Right lobe of liver (tissue), 6 donors: Measurements from ENCODE around the gene GRID1. TPM values are rescaled to one million over a fixed set of nuclear protein-coding genes. Genes with fewer than 3 reads are reported as not detected.

ENCODE experiments used
- ATAC-seq, 4 donors: fragments of 200-7000 bp; cut with Tn5 transposase; one replicate each; pipeline ENCODE4 v1.9.1; 2020; ENCODE audit warnings: mild to moderate bottlenecking in 4 of 4, moderate library complexity in 4 of 4
- DNase-seq, 3 donors: peaks; one replicate each; pipeline ENCODE4 v3.0.0-alpha.2; 2020
- H3K27ac ChIP-seq, 3 donors: fragments of 200-600 bp; one replicate each; pipeline ENCODE4 v1.8.0; 2022
- H3K27me3 ChIP-seq, 2 donors: fragments of 200-600 bp; one replicate each; pipeline ENCODE4 v1.8.0; 2022
- H3K36me3 ChIP-seq, 4 donors: fragments of 200-600 bp; sonication (generic) in 1 of 4; one replicate each; pipeline versions ENCODE4 v1.5.1 to v1.8.0; 2017 to 2022; ENCODE audit warnings: control low read depth in 1 of 4
- H3K4me1 ChIP-seq, 4 donors: fragments of 200-600 bp; sonication (generic) in 1 of 4; one replicate each; pipeline versions ENCODE4 v1.5.1 to v1.8.0; 2017 to 2022; ENCODE audit warnings: control low read depth in 1 of 4
- H3K4me3 ChIP-seq, 3 donors: fragments of 200-600 bp; one replicate each; pipeline ENCODE4 v1.8.0; 2022
- H3K9me3 ChIP-seq, 4 donors: fragments of 200-600 bp; sonication (generic) in 1 of 4; one replicate each; pipeline versions ENCODE4 v1.5.1 to v1.8.0; 2017 to 2022; ENCODE audit warnings: control low read depth in 1 of 4
- POLR2A ChIP-seq: fragments of 450-650 bp; IDR thresholded peaks from one replicate; pipeline ENCODE4 v1.6.1; 2017; ENCODE audit warnings: antibody characterized with exemption, mild to moderate bottlenecking
- WGBS: methylation state at CpG from one replicate; pipeline ENCODE4 v1.1.6; 2018; ENCODE audit warnings: low coverage, low lambda C conversion rate; ENCODE audit not compliant: insufficient coverage; ENCODE audit errors: missing lambda C conversion rate; 5-methylcytosine and 5-hydroxymethylcytosine counted together
- intact Hi-C, 2 donors: fragments of 100-400 bp; cut with DNase I; formaldehyde crosslinking; loops; one replicate each; pipeline versions ENCODE4 v1.11.2 to v1.14.1; 2022
- total RNA-seq, 6 experiments: library from RNA; depleted of rRNA in 2 of 6; stranded (reverse); fragments of >200 nt in 2 of 6; fragmentation: NEBNext Ultra II Directional in 3 of 6; extraction: Animal tissue kit (Norgen Biotek cat#: 25700) in 3 of 6; gene quantifications; one replicate each; pipeline versions ENCODE4 v1.1.0 to v1.2.4, GENCODE V29; 2016 to 2023
- TF ChIP-seq, protein P1 (sequence below), 4 donors: fragments of 200-600 bp in 3 of 4; fragments of 450-650 bp in 1 of 4; IDR thresholded peaks; one replicate each; pipeline versions ENCODE4 v1.5.1 to v1.8.0; 2016 to 2022; ENCODE audit warnings: antibody characterized with exemption in 4 of 4, mild to moderate bottlenecking in 2 of 4
- donor health status: DM: no; HTN: yes; CAD: no.
- donor health status: DM: no; HTN: no; CAD: no.
- donor health status: DM: no; HTN: no; CAD: no.
- donor health status: DM: no; HTN: yes; CAD: no.
- donor health status: DM: no; HTN: yes; CAD: no.

The GRID1 gene
- total RNA-seq, 6 experiments from 2014 or later: 0.05 to 1.9 (median 0.81) TPM

DNA sequence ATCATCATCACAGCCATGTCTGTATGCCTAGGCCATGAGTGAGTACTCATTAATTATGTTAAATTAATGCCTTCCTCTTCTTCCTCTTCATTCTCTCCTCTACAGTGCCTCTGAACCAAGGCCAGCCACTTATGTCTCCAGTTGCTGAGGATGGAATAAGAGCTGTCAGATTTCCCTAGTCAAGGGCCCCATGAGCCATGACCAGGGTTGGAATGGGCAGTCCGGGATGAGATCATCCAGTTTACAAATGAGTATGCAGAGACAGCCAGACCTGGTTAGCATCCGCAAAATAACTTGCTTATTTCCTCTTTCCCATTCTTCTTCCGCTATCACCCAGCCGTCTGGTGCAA, 342.7 kb downstream of the GRID1 start:
- 59% methylated on average over 4 of the region's 4 CpGs for WGBS
- Histone ChIP-seq H3K9me3 (no peaks in the 10 kb centered on the region), H3K4me1 (no peaks in the 10 kb centered on the region), H3K36me3 (no peaks in the 10 kb centered on the region), H3K4me3 (no peak overlapping the region), H3K27ac (no peak overlapping the region), H3K27me3 (no peaks in the 10 kb centered on the region)
- DNase-seq (no peak), ATAC-seq (no peak)
- intact Hi-C loops: no loop called here
- TF ChIP-seq, protein P1, sequence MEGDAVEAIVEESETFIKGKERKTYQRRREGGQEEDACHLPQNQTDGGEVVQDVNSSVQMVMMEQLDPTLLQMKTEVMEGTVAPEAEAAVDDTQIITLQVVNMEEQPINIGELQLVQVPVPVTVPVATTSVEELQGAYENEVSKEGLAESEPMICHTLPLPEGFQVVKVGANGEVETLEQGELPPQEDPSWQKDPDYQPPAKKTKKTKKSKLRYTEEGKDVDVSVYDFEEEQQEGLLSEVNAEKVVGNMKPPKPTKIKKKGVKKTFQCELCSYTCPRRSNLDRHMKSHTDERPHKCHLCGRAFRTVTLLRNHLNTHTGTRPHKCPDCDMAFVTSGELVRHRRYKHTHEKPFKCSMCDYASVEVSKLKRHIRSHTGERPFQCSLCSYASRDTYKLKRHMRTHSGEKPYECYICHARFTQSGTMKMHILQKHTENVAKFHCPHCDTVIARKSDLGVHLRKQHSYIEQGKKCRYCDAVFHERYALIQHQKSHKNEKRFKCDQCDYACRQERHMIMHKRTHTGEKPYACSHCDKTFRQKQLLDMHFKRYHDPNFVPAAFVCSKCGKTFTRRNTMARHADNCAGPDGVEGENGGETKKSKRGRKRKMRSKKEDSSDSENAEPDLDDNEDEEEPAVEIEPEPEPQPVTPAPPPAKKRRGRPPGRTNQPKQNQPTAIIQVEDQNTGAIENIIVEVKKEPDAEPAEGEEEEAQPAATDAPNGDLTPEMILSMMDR (IDR thresholded peaks at IDR 0.05): no peak
- no peak for TF ChIP-seq POLR2A

DNA sequence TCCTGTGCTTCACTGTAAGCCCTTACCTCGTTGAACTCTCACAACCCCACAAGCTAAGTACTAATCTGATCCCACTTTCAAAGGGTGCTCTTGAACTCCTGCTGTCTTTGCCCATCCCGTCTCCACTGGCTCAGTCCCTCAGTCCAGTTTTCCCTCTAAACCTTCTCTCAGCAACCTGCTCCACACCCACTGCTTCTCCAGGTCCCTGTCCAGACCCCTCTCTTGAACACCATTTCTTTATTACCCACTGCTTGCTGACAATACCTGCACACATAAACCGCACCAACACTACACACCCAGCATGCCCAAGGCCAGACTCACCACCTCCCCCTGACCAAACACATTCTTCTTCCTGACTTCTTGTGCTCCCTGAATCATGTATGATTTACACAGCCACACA, 343.3 kb downstream of the GRID1 start:
- no peak for TF ChIP-seq POLR2A
- TF ChIP-seq, protein P1 (IDR thresholded peaks at IDR 0.05): no peak
- intact Hi-C loops: no loop called here
- Histone ChIP-seq H3K27me3 (no peaks in the 10 kb centered on the region), H3K36me3 (no peaks in the 10 kb centered on the region), H3K27ac (no peak overlapping the region), H3K4me1 (no peaks in the 10 kb centered on the region), H3K4me3 (no peak overlapping the region), H3K9me3 (no peaks in the 10 kb centered on the region)
- no peak for DNase-seq
- 93% methylated on average over 3 of the region's 3 CpGs for WGBS
- no peak for ATAC-seq

DNA sequence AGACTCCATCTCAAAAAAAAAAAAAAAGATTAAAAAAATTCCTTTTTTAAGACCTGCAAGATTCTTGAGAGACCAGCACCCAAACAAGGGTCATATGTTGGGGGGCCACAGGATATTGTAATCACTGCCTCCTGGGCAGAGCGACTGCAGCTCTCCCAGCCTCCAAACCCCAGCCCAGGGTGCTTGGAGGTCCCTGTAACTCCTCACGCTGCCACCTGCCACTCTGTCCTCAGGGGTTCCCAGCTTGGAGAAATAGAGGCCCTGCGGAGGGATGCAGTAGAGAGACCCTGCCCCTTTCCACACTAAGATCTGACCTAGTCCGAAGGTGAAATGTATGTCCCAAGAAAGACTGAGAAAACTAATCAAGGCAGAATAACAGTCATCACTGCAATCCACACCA, 343.7 kb downstream of the GRID1 start:
- no peaks in the 10 kb centered on the region for H3K9me3 ChIP-seq
- H3K27ac ChIP-seq: no peak overlapping the region
- no peaks in the 10 kb centered on the region for H3K27me3 ChIP-seq
- DNase-seq (no peak), ATAC-seq (no peak)
- TF ChIP-seq, protein P1 (IDR thresholded peaks at IDR 0.05): no peak
- TF ChIP-seq POLR2A: no peak
- no peak overlapping the region for H3K4me3 ChIP-seq
- intact Hi-C loops: no loop called here
- 83% methylated on average over 1 of the region's 4 CpGs for WGBS
- H3K36me3 ChIP-seq: no peaks in the 10 kb centered on the region
- no peaks in the 10 kb centered on the region for H3K4me1 ChIP-seq

- no peaks in the 10 kb centered on the region for H3K4me1 ChIP-seq
- DNase-seq: no peak
- no peaks in the 10 kb centered on the region for H3K27me3 ChIP-seq
- no peaks in the 10 kb centered on the region for H3K36me3 ChIP-seq
- WGBS: no CpG with 5 or more reads among the region's 5 CpGs
- H3K9me3 ChIP-seq: no peaks in the 10 kb centered on the region
- no peak overlapping the region for H3K27ac ChIP-seq
- H3K4me3 ChIP-seq: no peak overlapping the region
- no peak for TF ChIP-seq POLR2A
- TF ChIP-seq, protein P1 (IDR thresholded peaks at IDR 0.05): no peak
- ATAC-seq: no peak
- intact Hi-C loops: no loop called here
Observed at GRCh38 chr10:86020134-86020533, 346.5 kb downstream of the GRID1 start.

DNA sequence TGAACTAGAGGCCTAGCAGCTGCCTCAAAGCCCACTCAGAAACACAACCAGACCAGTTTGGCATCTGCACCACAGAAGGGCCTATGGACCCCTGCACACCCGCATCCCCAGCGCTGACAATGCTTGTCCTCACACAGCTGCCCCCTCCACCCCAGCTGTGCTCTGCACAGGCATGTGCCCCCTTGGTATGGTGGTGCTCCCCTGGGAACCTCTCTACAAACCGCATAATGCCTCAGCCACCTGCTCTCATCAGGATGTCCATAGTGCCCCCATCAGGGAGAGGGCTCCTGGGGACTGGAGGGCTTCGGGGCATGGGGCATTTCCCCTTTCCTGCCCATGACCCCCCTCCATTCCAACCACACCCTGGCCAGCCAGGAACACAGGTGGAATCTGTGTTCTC, 347.5 kb downstream of the GRID1 start:
- Histone ChIP-seq H3K9me3 (no peaks in the 10 kb centered on the region), H3K27me3 (no peaks in the 10 kb centered on the region), H3K36me3 (no peaks in the 10 kb centered on the region), H3K27ac (no peak overlapping the region), H3K4me3 (no peak overlapping the region), H3K4me1 (no peaks in the 10 kb centered on the region)
- 70% methylated on average over 2 of the region's 4 CpGs for WGBS
- TF ChIP-seq, protein P1 (IDR thresholded peaks at IDR 0.05): no peak
- intact Hi-C loops: no loop called here
- ATAC-seq (no peak), DNase-seq (no peak)
